NCI-H446 treated with DMSO at 0.1 percent for 48 hours (cell line): ENCODE results near the gene NUMB.
"Not testable (repeated sequence)": the region's sequence is repeated elsewhere in the genome, so short reads cannot be mapped to it uniquely, and the experiment has no call there.

Source experiments
- DNase-seq: peaks from one replicate; lab custom pipeline; 2025; lab: John Stamatoyannopoulos, UW

The NUMB gene

GRCh38 chr14:73359445-73359844 lies 98.9 kb downstream of the NUMB start:
- no peak for DNase-seq

DNA sequence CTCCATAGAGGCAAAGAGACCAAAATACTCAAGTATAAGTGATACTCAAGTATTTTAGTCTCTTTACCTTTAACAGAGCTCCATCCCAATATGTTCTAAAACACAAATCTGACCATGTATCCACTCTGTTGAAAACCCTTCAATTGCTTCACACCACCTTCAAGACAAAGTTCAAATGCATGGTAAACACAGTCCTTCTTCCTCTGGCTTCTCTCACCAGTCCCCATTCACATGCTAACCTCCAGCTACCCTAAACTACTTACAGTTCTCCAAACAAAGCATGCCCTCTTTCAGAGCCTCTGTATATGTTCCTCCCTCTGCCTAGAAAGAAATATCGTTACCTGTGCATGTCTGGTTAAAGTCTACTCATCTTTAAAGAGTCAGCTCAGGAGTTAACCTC lies 100.2 kb downstream of the NUMB start:
- DNase-seq: no peak

DNA sequence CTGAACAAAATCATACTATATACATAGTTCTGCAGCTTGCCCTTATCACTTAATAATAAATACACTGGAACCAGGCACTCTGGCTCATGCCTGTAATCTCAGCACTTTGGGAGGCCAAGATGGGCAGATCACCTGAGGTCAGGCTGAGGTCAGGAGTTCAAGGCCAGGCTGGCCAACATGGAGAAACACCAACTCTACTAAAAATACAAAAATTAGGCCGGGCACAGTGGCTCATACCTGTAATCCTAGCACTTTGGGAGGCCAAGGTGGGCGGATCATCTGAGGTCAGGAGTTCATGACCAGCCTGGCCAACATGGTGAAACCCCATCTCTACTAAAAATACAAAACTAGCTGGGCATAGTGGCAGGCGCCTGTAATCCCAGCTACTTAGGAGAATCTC lies 109.3 kb downstream of the NUMB start:
- DNase-seq: not testable (repeated sequence)

DNA sequence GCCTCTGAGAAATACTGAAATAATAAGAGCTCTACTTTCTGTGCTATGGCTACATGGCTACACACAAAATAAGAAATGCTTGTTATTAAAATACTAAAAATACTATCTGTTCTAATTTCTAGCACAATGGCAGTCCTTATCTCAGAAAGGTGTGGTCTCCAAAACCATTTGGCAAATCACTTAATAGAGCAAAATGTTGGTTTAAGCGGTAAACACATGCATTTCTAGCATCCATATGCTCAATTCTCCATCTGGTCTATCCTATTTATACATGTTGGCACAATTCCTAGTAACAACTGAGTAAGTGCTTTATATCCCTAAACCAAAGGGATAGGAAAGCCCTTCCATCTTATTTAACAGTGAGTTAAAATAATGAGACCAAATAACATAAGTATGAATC lies 114.0 kb downstream of the NUMB start:
- DNase-seq: peak; percentile 89

DNA sequence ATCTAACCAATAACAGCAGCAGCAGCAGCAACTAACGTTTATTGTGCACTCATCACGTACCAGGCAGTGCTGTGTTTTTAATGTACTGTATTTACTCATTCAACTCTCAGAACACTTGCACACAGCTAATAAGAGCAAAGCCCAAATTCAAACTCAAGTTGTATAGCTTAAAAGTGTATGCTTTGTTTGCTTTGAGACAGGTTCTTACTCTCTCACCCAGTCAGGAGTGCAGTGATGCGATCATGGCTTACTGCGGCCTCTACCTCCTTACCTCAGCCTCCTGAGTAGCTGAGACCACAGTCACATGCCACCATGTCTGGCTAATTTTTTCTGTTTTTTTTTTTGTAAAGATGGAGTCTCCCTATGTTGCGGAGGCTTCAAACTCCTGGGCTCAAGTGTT lies 115.7 kb downstream of the NUMB start:
- DNase-seq: no peak

GRCh38 chr14:73339846-73340595 lies 118.3 kb downstream of the NUMB start:
- peak; percentile 15 for DNase-seq

DNA sequence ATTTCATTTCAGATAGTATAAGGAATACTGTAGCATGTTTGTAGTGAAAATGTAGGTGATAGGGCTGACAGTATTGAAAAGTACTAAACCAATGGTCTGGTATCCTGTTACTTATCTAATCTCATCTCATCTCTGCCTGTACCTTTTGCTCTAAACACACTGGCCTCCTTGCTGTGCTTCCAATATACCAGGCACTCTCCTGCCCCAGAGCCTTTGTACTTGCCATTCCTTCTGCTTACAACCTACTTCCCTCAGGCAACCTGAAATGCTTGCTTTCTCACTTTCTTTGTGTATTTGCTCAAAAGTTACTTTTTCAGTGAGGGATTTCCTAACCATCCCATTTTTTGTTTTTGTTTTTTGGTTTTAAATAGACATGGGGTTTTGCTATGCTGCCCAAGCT lies 119.1 kb downstream of the NUMB start:
- no peak for DNase-seq

DNA sequence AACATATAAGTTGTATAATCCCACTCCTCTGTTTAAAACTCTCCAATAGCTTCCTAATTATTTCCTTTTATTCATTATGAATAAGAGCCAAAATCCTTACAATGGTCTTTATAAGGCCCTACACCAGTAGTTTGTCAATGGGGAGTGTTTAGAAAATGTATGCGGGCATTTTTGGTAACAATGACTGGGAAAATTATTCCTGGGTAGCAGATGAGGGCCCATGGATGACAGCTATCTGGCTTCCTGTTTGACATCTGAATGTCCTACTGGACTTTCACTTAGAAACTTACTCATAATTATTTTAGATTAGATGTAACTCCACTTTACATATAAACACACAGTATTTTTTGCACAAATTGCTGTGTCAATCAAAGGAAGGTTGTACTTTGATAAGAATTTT lies 119.8 kb downstream of the NUMB start:
- DNase-seq: no peak

DNA sequence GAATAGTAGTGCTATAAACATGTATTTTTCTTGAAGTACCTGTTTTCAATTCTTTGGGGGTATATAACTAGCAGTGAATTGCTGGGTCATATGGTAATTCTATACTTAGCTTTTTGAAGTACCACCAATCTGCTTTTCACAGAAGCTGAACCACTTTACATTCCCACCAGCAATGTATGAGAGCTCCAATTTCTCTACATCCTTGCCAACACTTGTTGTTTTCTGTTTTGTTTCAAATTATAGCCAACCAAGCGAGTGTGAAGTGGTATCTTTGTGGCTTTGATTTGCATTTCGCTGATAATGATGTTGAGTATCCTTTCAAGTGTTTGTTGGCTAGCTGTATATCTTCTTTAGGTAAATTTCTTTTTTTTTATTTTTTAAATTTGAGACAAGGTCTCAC lies 125.3 kb downstream of the NUMB start:
- no peak for DNase-seq

DNA sequence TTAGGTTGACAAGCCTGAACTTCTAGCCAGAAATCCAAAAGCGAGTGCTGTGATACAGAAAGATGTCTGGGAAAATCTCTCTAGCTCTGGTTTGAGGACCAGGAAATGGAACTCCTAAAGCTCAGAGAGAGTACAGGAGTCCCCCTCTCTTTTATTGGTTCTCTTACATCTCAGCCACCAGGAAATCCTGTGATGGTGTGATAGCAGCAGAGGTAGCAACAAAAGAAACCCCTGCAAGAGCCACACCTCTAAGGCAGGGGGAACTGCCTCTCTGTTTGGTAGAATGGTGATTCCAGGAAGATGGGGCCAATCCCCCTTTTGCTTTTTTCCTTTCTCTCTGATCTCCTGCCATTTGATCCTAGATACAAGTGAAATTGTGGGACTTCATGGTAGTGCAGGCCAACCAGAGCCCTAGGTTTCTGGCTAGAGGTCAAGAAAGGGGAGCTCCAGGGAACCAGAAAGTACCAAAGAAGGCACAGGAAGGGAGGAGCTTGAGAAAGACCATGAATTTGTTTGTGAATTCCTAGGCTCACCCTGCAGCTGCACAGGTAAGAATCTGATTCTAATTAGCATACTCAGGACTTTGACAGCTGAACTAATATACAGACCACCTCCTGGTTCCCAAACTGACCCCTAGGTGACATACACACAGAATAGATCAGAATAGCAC lies 132.6 kb downstream of the NUMB start:
- no peak for DNase-seq

DNA sequence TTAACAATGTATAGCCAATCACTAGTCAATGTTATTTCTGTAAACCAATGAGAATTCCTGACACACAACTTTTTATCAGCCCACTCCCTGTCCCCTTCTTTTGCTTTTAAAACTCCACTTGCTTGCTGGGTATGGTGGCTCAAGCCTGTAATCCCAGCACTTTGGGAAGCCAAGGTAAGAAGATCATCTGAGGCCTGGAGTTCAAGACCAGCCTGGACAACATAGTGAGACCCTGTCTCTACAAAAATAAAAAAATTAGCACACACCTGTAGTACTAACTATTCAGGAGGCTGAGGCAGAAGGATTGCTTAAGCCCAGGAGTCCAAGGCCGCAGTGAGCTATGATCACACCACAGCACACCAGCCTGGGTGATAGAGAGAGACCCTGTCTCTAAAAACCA lies 133.3 kb downstream of the NUMB start:
- no peak for DNase-seq

DNA sequence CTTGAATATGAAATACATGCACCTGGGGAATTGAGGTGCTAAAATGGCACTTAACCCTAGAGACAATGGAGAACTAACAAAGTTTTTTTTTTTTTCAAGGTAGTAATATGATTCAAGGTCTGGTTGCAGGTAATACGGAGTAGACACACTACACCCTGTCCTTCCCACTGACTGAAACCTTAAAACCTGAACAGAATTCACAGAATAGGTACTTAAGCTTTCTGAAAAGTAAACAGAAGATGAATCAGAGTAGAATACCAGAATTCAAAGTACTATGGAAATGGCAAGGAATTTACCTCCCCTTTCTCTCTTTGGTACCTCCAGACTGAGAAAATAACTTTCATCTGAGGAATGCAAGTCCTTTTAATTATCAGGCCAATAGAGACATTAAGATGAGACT lies 133.8 kb downstream of the NUMB start:
- DNase-seq: no peak

DNA sequence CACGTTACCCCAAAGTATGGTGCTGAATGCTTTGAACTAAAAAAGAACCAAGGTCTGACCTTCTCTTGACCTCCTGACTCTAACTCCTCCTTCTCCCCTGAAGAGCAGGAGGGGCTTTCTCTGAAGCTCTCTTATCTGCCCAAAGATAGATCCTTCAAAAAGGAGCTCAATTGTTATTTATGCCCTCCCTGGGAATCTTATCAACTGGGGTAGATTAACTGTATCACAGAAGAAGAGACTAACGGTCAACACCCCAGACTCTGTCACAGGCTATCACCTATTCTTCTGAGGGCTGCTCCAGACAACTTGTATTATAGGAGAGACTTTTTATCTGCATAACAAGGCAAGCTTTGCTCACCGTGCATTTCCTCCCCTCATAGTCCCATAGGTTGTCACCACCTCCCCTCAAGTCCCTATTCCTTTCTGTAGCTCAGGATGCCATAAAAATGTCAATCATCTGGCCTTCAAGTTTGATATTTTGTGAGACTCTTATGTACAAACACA lies 134.4 kb downstream of the NUMB start:
- no peak for DNase-seq

- no peak for DNase-seq
Observed at GRCh38 chr14:73313151-73313550, 145.2 kb downstream of the NUMB start.

DNA sequence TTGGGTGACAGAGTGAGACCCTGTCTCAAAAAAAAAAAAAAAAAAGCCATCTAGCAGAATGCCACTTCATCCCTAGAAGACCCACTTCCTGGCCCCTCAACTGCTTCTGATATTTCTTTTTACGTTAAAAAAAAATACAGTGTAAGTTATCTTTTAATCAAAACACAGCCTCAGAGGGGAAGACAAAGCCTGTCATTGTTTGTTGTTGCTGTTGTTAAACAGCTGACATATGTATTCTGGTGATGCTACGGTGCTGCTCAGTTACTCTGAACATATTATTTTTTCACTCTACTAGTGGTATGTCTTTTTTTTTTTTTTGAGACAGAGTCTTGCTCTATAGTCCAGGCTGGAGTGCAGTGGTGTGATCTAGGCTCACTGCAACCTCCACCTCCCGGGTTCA lies 145.7 kb downstream of the NUMB start:
- no peak for DNase-seq

DNA sequence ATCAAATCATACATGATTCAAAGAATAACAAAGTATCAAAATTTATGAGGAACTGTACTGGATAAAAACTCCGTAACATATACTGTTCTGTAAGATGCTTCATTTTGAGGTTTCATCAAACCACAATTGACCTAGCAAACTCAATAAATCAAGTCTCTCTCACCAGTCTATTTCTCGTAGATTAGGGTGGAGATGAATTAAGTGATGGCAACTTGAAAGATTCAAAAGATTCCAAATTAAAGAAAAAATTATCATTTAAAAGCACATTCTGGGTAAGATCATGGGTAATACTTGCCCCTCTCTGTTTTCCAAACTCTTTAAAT lies 146.7 kb downstream of the NUMB start:
- no peak for DNase-seq

- DNase-seq: not testable (repeated sequence)
Observed at GRCh38 chr14:73309207-73309606, 149.1 kb downstream of the NUMB start.

DNA sequence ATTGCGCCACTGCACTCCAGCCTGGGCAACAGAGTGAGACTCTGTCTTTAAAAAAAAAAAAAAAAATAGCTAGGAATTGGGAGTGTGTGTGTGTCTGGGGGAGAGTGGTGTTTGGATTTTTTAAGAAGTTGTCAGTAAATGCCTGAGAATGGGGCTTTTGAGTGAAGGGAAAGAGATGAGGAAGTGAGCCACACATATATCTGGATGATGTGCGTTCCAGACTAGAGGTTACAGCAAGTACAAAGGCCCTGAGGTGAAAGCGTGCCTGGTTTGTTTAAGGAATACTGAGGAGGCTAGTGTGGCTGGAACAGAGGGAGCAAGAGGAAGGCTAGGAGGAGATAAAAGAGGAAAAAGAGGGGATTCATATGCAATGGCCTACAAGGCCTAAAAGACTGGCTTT lies 151.1 kb downstream of the NUMB start:
- no peak for DNase-seq

DNA sequence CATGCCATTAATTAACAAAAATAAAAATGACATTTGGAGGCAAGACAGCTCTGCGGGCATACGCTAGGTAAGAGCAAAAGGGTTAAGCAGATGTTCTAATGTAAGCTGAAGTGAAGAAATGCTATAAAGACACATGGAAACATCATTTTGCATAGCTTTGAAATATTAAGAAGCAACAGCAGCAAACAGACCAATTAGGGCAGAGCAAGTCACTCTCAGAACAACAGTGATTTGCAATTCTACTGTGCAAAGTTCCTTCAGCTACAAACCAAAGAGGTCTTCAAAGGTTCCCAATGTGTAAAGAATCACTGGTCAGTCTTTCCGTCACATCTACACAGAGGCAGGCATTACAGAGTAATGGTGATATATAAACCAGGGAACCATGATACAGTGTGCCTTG lies 152.8 kb downstream of the NUMB start:
- no peak for DNase-seq

GRCh38 chr14:73295198-73295796 lies 163.0 kb downstream of the NUMB start:
- peak; percentile 35 for DNase-seq

DNA sequence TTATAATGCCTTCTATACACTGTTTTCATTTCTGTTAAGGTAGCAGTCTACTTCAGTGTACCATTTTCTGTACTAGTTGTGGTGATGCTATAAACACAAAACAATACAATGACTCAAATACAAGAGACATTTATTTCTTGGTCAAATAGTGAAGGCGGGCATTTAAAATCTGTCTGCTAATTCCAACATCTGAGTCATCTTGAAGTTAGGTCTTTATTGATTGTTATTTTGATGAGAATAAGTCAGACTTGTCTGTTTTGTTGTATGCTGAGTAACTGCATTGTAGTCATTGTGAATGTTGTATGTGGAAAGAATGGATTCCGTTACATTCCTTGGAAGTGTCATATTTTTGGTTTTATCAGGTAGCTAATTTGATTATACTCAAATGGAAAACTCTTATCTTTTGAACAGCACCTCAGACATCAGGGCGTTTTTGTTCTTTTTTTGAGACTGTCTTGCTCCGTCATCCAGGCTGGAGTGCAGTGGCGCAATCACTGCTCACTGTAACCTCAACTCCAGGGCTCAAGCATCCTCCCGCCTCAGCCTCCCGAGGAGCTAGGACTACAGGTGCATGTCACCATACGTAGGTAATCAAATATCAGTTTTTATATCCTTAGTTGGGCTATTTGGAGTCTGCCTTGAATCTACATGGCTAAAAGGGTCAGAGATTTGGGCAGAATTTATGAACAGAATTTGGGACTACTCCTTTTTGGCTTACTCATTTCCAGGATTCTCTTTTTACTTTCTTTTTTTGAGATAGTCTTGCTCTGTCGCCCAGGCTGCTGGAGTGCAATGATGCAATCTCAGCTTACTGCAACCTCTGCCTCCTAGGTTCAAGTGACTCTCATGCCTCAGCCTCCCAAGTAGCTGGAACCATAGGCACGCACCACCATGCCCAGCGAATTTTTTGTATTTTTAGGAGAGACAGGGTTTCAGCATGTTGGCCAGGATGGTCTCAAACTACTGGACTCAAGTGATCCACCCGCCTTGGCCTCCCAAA lies 164.3 kb downstream of the NUMB start:
- DNase-seq: no peak

GRCh38 chr14:73290279-73290678 lies 168.1 kb downstream of the NUMB start:
- DNase-seq: no peak
